SJSA1 (cell line): Measurements from ENCODE around the gene SENP6. TPM values are rescaled to one million over a fixed set of nuclear protein-coding genes. Genes with fewer than 3 reads are reported as not detected.
"Not testable (repeated sequence)": the region's sequence is repeated elsewhere in the genome, so short reads cannot be mapped to it uniquely, and the experiment has no call there.

ENCODE experiments used
- DNase-seq, 2 experiments: peaks; one replicate each; pipeline ENCODE4 v3.0.0-alpha.2; 2015 to 2020; ENCODE audit warnings: low spot score in 2 of 2, low read depth in 1 of 2
- H3K27ac ChIP-seq: fragments of 250-450 bp; sonication (Bioruptor Pico); 2 replicates; pipeline ENCODE4 v1.5.1; 2020; ENCODE audit warnings: mild to moderate bottlenecking, moderate library complexity
- H3K27me3 ChIP-seq: fragments of 250-450 bp; sonication (Bioruptor Pico); replicated peaks from 2 replicates; pipeline ENCODE4 v1.5.1; 2020; ENCODE audit warnings: mild to moderate bottlenecking, moderate library complexity
- H3K36me3 ChIP-seq: fragments of 250-450 bp; sonication (Bioruptor Pico); 2 replicates; pipeline ENCODE4 v1.5.1; 2020; ENCODE audit warnings: mild to moderate bottlenecking
- H3K4me1 ChIP-seq: fragments of 250-450 bp; sonication (Bioruptor Pico); replicated peaks from 2 replicates; pipeline ENCODE4 v1.6.1; 2021; ENCODE audit warnings: mild to moderate bottlenecking
- H3K4me3 ChIP-seq: fragments of 250-450 bp; sonication (Bioruptor Pico); 2 replicates; pipeline ENCODE4 v1.5.1; 2020; ENCODE audit warnings: mild to moderate bottlenecking
- H3K9me3 ChIP-seq: fragments of 250-450 bp; sonication (Bioruptor Pico); replicated peaks from 2 replicates; pipeline ENCODE4 v1.5.1; 2020; ENCODE audit warnings: mild to moderate bottlenecking
- total RNA-seq: library from RNA; depleted of rRNA; stranded (reverse); fragments of >200 nt; shearing (Covaris generic); gene quantifications from 2 replicates; pipeline ENCODE4 v1.2.3, GENCODE V29; 2014

The SENP6 gene
- total RNA-seq, 1 experiment from 2014 or later = 67.7 TPM

- no peak for DNase-seq
These were observed 10.2 kb downstream of the SENP6 start for GRCh38 chr6:75611702-75612375.

GRCh38 chr6:75612434-75612833 lies 10.8 kb downstream of the SENP6 start:
- Histone ChIP-seq H3K4me1 (peaks cover 10% of the 10 kb centered on the region; the same call in 1 of the 2 replicates), H3K36me3 (peaks cover 5% of the 10 kb centered on the region; the same call in 1 of the 2 replicates), H3K9me3 (no peaks in the 10 kb centered on the region), H3K27ac (no peak overlapping the region), H3K4me3 (no peak overlapping the region), H3K27me3 (no peaks in the 10 kb centered on the region)
- no peak for DNase-seq

More at GRCh38 chr6:75611702-75612375, 10.2 kb downstream of the SENP6 start:
- Histone ChIP-seq H3K27ac (no peak overlapping the region), H3K4me3 (no peak overlapping the region), H3K27me3 (no peaks in the 10 kb centered on the region), H3K9me3 (no peaks in the 10 kb centered on the region), H3K36me3 (peaks cover 5% of the 10 kb centered on the region; the same call in 1 of the 2 replicates), H3K4me1 (peaks cover 10% of the 10 kb centered on the region; the same call in 1 of the 2 replicates)

- no peaks in the 10 kb centered on the region for H3K9me3 ChIP-seq
- H3K27ac ChIP-seq = no peak overlapping the region
- peaks cover 5% of the 10 kb centered on the region; the same call in 1 of the 2 replicates for H3K36me3 ChIP-seq
- no peak for DNase-seq
- no peak overlapping the region for H3K4me3 ChIP-seq
- H3K27me3 ChIP-seq = no peaks in the 10 kb centered on the region
- H3K4me1 ChIP-seq = peaks cover 15% of the 10 kb centered on the region
These were observed 11.4 kb downstream of the SENP6 start for GRCh38 chr6:75613056-75613501.

GRCh38 chr6:75618437-75618836 lies 16.8 kb downstream of the SENP6 start:
- Histone ChIP-seq H3K36me3 (peaks cover 14% of the 10 kb centered on the region), H3K4me3 (no peak overlapping the region), H3K9me3 (no peaks in the 10 kb centered on the region; the same call in 1 of the 2 replicates), H3K27me3 (no peaks in the 10 kb centered on the region), H3K27ac (no peak overlapping the region), H3K4me1 (peaks cover 20% of the 10 kb centered on the region)
- no peak for DNase-seq

- H3K36me3 ChIP-seq = peaks cover 20% of the 10 kb centered on the region
- no peaks in the 10 kb centered on the region for H3K27me3 ChIP-seq
- no peak overlapping the region for H3K27ac ChIP-seq
- H3K9me3 ChIP-seq = no peaks in the 10 kb centered on the region; the same call in 1 of the 2 replicates
- H3K4me1 ChIP-seq = peaks cover 20% of the 10 kb centered on the region
- no peak overlapping the region for H3K4me3 ChIP-seq
- no peak for DNase-seq
These were observed 17.7 kb downstream of the SENP6 start for GRCh38 chr6:75619230-75619899.

GRCh38 chr6:75620381-75621304 lies 19.0 kb downstream of the SENP6 start:
- peaks cover 21% of the 10 kb centered on the region for H3K36me3 ChIP-seq

GRCh38 chr6:75621846-75622245 lies 20.2 kb downstream of the SENP6 start:
- Histone ChIP-seq H3K36me3 (peaks cover 21% of the 10 kb centered on the region), H3K27ac (no peak overlapping the region), H3K27me3 (no peaks in the 10 kb centered on the region), H3K4me1 (peaks cover 15% of the 10 kb centered on the region), H3K4me3 (no peak overlapping the region), H3K9me3 (no peaks in the 10 kb centered on the region; the same call in 1 of the 2 replicates)
- DNase-seq = no peak

More at GRCh38 chr6:75620381-75621304, 19.0 kb downstream of the SENP6 start:
- no peak overlapping the region for H3K27ac ChIP-seq
- no peaks in the 10 kb centered on the region for H3K27me3 ChIP-seq
- H3K9me3 ChIP-seq = no peaks in the 10 kb centered on the region; the same call in 1 of the 2 replicates
- H3K4me3 ChIP-seq = no peak overlapping the region
- peaks cover 15% of the 10 kb centered on the region for H3K4me1 ChIP-seq
- no peak for DNase-seq

GRCh38 chr6:75623491-75623890 lies 21.8 kb downstream of the SENP6 start:
- Histone ChIP-seq H3K9me3 (no peaks in the 10 kb centered on the region; the same call in 1 of the 2 replicates), H3K36me3 (peaks cover 21% of the 10 kb centered on the region), H3K4me3 (no peak overlapping the region), H3K27me3 (no peaks in the 10 kb centered on the region), H3K27ac (no peak overlapping the region), H3K4me1 (peaks cover 6% of the 10 kb centered on the region)
- no peak for DNase-seq

GRCh38 chr6:75624335-75624734 lies 22.7 kb downstream of the SENP6 start:
- Histone ChIP-seq H3K4me1 (0 out of 2 replicates have a peak, but pooled peaks cover under 1% of the 10 kb centered on the region), H3K9me3 (no peaks in the 10 kb centered on the region), H3K27ac (no peak overlapping the region), H3K4me3 (no peak overlapping the region), H3K36me3 (peaks cover 21% of the 10 kb centered on the region), H3K27me3 (no peaks in the 10 kb centered on the region)
- DNase-seq = no peak

GRCh38 chr6:75624988-75625387 lies 23.3 kb downstream of the SENP6 start:
- no peak overlapping the region for H3K4me3 ChIP-seq
- no peaks in the 10 kb centered on the region for H3K27me3 ChIP-seq
- H3K9me3 ChIP-seq = no peaks in the 10 kb centered on the region
- H3K27ac ChIP-seq = no peak overlapping the region
- H3K4me1 ChIP-seq = no peaks in the 10 kb centered on the region
- DNase-seq = no peak
- peaks cover 21% of the 10 kb centered on the region for H3K36me3 ChIP-seq

GRCh38 chr6:75626561-75626960 lies 24.9 kb downstream of the SENP6 start:
- H3K9me3 ChIP-seq = no peaks in the 10 kb centered on the region
- no peak overlapping the region for H3K27ac ChIP-seq
- H3K4me3 ChIP-seq = no peak overlapping the region
- no peaks in the 10 kb centered on the region for H3K4me1 ChIP-seq
- no peak for DNase-seq
- no peaks in the 10 kb centered on the region for H3K27me3 ChIP-seq
- H3K36me3 ChIP-seq = peaks cover 26% of the 10 kb centered on the region

GRCh38 chr6:75627708-75628107 lies 26.0 kb downstream of the SENP6 start:
- not testable (repeated sequence) for H3K27ac ChIP-seq, DNase-seq

GRCh38 chr6:75631859-75632635 lies 30.4 kb downstream of the SENP6 start:
- no peak for DNase-seq
- no peaks in the 10 kb centered on the region for H3K4me1 ChIP-seq
- H3K9me3 ChIP-seq = no peaks in the 10 kb centered on the region
- H3K27ac ChIP-seq = no peak overlapping the region
- no peaks in the 10 kb centered on the region for H3K27me3 ChIP-seq
- peaks cover 30% of the 10 kb centered on the region for H3K36me3 ChIP-seq
- no peak overlapping the region for H3K4me3 ChIP-seq

More at GRCh38 chr6:75627708-75628107, 26.0 kb downstream of the SENP6 start:
- H3K9me3 ChIP-seq, H3K4me3 ChIP-seq, H3K27me3 ChIP-seq, H3K4me1 ChIP-seq: not testable (repeated sequence)
- peaks cover 16% of the 10 kb centered on the region for H3K36me3 ChIP-seq
